MM.1S (cell line): Measurements from ENCODE around the gene MFRP.

Experiments
- DNase-seq: peaks from one replicate; pipeline ENCODE4 v3.0.0-alpha.2; 2015
- H2AFZ ChIP-seq: fragments of 300-600 bp; sonication (generic); 2 replicates; pipeline ENCODE4 v1.6.0; 2016; ENCODE audit warnings: antibody characterized with exemption, low read length
- H3F3A ChIP-seq: fragments of 300-600 bp; sonication (generic); 2 replicates; pipeline ENCODE4 v1.6.1; 2016; ENCODE audit warnings: mild to moderate bottlenecking, antibody characterized with exemption, low read length, moderate library complexity, mixed read lengths; ENCODE audit not compliant: insufficient read depth
- H3K27ac ChIP-seq: fragments of 300-600 bp; sonication (generic); 2 replicates; pipeline ENCODE4 v1.5.1; 2016; ENCODE audit warnings: mild to moderate bottlenecking, low read length
- H3K27me3 ChIP-seq: fragments of 300-600 bp; sonication (generic); replicated peaks from 2 replicates; pipeline ENCODE4 v1.6.0; 2016; ENCODE audit warnings: low read length; ENCODE audit not compliant: insufficient read depth
- H3K36me3 ChIP-seq: fragments of 300-600 bp; sonication (generic); replicated peaks from 2 replicates; pipeline ENCODE4 v1.6.1; 2016; ENCODE audit warnings: mild to moderate bottlenecking, low read length, mixed read lengths; ENCODE audit not compliant: insufficient read depth
- H3K4me1 ChIP-seq: fragments of 300-600 bp; sonication (generic); 2 replicates; pipeline ENCODE4 v1.6.1; 2016; ENCODE audit warnings: low read length, mixed read lengths
- H3K4me2 ChIP-seq: fragments of 300-600 bp; sonication (generic); 2 replicates; pipeline ENCODE4 v1.6.0; 2016; ENCODE audit warnings: low read depth, low read length
- H3K4me3 ChIP-seq: fragments of 300-600 bp; sonication (generic); 2 replicates; pipeline ENCODE4 v1.5.1; 2016; ENCODE audit warnings: low read length, mixed read lengths
- H3K79me2 ChIP-seq: fragments of 300-600 bp; sonication (generic); 2 replicates; pipeline ENCODE4 v1.6.1; 2016; ENCODE audit warnings: mixed run types, low read length, mixed read lengths
- H3K9ac ChIP-seq: fragments of 300-600 bp; sonication (generic); 2 replicates; pipeline ENCODE4 v1.6.1; 2016; ENCODE audit warnings: low read length, mixed read lengths
- H3K9me2 ChIP-seq: fragments of 300-600 bp; sonication (generic); replicated peaks from 2 replicates; pipeline ENCODE4 v1.6.1; 2016; ENCODE audit warnings: mild to moderate bottlenecking, low read length, mixed read lengths; ENCODE audit not compliant: insufficient read depth
- H3K9me3 ChIP-seq: fragments of 300-600 bp; sonication (generic); replicated peaks from 2 replicates; pipeline ENCODE4 v1.6.1; 2016; ENCODE audit warnings: mild to moderate bottlenecking, low read length, mixed read lengths; ENCODE audit not compliant: insufficient read depth
- H4K20me1 ChIP-seq: fragments of 300-600 bp; sonication (generic); 2 replicates; pipeline ENCODE4 v1.6.1; 2016; ENCODE audit warnings: mild to moderate bottlenecking, low read length, moderate library complexity, mixed read lengths; ENCODE audit not compliant: insufficient read depth
- CTCF ChIP-seq: fragments of 300-600 bp; sonication (generic); IDR thresholded peaks from 2 replicates; pipeline ENCODE4 v1.5.1; 2016; ENCODE audit warnings: antibody characterized with exemption, low read length, mixed read lengths
- EZH2 ChIP-seq: fragments of 300-600 bp; sonication (generic); optimal IDR thresholded peaks from 2 replicates; pipeline ENCODE3; 2017; ENCODE audit warnings: low read depth, mild to moderate bottlenecking, antibody characterized with exemption, low read length, mixed read lengths
- EZH2phosphoT487 ChIP-seq: fragments of 300-600 bp; sonication (generic); IDR thresholded peaks from 2 replicates; pipeline ENCODE4 v1.6.1; 2018; ENCODE audit warnings: antibody characterized with exemption, low read length

Gene MFRP

GRCh38 chr11:119366690-119367620 is 20.4 kb upstream of the MFRP start:
- Histone ChIP-seq H3K9me3 (no peaks in the 10 kb centered on the region), H3K9ac (no peak overlapping the region), H4K20me1 (no peaks in the 10 kb centered on the region), H3K4me1 (peaks cover 10% of the 10 kb centered on the region; the same call in 1 of the 2 replicates), H2AFZ (no peak overlapping the region), H3F3A (no peaks in the 10 kb centered on the region), H3K4me3 (no peak overlapping the region), H3K27ac (no peak overlapping the region), H3K27me3 (peaks cover 34% of the 10 kb centered on the region), H3K9me2 (no peaks in the 10 kb centered on the region), H3K36me3 (no peaks in the 10 kb centered on the region), H3K79me2 (no peaks in the 10 kb centered on the region), H3K4me2 (no peak overlapping the region)
- TF ChIP-seq CTCF (no peak), EZH2phosphoT487 (no peak), EZH2 (no peak)
- DNase-seq, result no peak

DNA sequence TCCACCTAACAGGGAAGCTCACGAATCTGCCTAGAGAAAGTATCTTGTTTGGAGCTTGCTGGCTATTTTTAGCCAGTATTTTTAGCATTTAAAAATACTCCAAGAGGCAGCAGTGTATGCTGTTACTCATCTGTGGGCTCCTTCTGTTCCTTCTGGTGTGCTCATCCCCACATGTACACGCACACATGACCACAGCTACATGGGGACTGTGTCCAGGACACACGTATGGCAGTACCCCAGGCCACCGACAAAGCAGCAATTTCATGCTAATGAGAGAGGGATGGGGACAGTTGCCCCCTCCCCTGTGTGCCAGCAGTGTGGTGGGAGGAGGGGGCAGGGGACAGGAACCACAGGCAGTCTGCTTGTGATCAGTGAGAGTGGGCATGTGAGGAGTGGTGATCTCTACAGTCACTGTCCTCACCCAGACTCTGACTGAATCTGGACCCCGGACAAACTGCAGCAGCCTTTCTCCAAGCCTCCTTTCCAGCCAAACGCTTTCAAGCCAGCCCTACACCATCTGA is 18.6 kb upstream of the MFRP start:
- TF ChIP-seq EZH2phosphoT487 (no peak), CTCF (no peak)
- H3K4me2 ChIP-seq, result no peak overlapping the region
- no peak overlapping the region for H3K9ac ChIP-seq
- no peaks in the 10 kb centered on the region for H3F3A ChIP-seq
- no peaks in the 10 kb centered on the region for H3K9me2 ChIP-seq
- DNase-seq, result no peak
- H3K79me2 ChIP-seq, result no peaks in the 10 kb centered on the region
- no peaks in the 10 kb centered on the region for H4K20me1 ChIP-seq
- H3K9me3 ChIP-seq, result no peaks in the 10 kb centered on the region
- no peak overlapping the region for H2AFZ ChIP-seq
- H3K36me3 ChIP-seq, result no peaks in the 10 kb centered on the region
- peaks cover 34% of the 10 kb centered on the region for H3K27me3 ChIP-seq
- no peak overlapping the region for H3K4me3 ChIP-seq
- H3K27ac ChIP-seq, result no peak overlapping the region
- H3K4me1 ChIP-seq, result peaks cover 14% of the 10 kb centered on the region

DNA sequence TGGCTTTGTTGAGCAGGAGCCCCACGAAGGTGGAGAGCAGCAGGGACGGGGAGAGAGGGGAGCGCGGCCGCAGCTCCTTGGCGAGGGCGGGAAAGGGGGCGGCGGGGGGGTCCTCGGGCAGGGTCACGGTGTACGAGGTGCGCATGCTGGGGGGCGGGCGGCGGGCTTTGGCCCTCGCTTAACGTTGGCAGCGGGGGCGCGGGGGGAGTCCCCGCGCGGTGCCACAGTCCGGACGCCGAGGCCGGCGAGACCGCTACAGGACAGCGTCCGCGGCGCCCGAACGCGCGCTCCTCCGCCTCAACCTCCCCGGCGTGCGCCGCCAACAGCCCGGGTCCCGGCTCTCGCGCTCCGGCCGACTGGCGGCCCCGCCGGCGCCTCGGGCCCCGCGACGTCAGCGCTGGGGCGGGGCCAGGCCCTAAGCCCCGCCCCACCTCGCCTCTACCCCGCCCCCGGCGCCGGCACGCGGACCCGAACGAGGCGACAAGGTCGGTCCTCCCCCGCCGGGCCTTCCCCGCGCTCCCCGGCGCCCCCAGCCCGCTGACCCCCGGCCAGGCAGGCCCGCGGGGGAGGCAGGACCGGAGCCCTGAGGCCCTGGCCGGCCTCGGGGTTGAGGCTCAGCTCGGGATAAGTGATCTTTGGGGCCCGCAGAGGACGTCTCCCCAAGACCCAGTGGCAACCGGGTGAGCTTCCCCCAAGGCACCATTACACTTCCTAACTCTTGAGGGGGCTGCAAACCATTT is 17.5 kb upstream of the MFRP start:
- Histone ChIP-seq H3F3A (no peaks in the 10 kb centered on the region), H3K27me3 (peaks cover 34% of the 10 kb centered on the region), H3K79me2 (no peaks in the 10 kb centered on the region), H3K4me2 (no peak overlapping the region; the same call in 1 of the 2 replicates), H3K27ac (no peak overlapping the region), H3K9me2 (no peaks in the 10 kb centered on the region), H4K20me1 (no peaks in the 10 kb centered on the region), H3K4me3 (no peak overlapping the region), H2AFZ (0 out of 2 replicates have a peak overlapping the region, but pooled peaks have one; percentile 8), H3K36me3 (no peaks in the 10 kb centered on the region), H3K4me1 (peaks cover 12% of the 10 kb centered on the region), H3K9ac (no peak overlapping the region), H3K9me3 (no peaks in the 10 kb centered on the region)
- TF ChIP-seq EZH2phosphoT487 (no peak), CTCF (no peak), EZH2 (no peak)
- no peak for DNase-seq
